Iris pigment epithelial cell (primary cell): Measurements from ENCODE around the gene NPR1.
"Not testable (repeated sequence)": the region's sequence is repeated elsewhere in the genome, so short reads cannot be mapped to it uniquely, and the experiment has no call there.

ENCODE experiments used
- DNase-seq: peaks from one replicate; pipeline ENCODE4 v3.0.0-alpha.2; 2011; ENCODE audit warnings: low read depth

Gene NPR1

DNA sequence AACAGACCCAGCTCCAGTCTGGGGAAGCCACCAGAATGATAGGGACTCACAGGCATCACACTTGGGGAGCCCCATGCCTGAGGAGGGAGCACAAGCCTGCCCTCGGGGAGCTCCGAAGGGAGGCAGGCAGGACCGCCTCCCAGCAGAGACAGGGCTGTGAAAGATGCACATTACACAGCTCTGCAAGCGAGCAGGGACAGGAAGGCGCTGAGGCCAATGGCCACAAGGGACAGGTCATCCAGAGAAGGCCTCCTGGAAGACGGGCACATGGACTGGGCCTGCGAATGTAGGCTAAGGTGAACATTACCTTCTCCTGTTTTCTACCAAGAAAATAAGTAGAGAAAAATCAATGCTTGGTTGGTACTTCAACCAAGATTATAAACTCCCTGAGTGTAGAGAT is 4.2 kb downstream of the NPR1 start:
- no peak for DNase-seq

GRCh38 chr1:153683854-153684253 is 5.4 kb downstream of the NPR1 start:
- no peak for DNase-seq

DNA sequence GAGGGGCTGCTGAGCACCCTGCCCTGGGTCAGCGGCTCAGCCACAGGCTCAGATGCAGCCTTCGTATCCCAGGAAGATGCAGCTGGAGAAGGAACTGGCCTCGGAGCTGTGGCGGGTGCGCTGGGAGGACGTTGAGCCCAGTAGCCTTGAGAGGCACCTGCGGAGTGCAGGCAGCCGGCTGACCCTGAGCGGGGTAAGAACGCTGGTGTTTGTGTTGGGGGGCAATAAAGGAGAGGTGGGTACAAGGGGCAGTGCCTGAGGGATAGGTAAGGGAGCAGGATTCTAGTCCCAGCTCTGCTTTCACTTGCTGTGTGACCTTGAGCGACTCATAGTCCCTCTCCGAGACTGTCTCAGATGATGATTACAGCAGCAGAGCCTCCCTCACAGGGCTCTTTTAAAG is 6.4 kb downstream of the NPR1 start:
- no peak for DNase-seq

DNA sequence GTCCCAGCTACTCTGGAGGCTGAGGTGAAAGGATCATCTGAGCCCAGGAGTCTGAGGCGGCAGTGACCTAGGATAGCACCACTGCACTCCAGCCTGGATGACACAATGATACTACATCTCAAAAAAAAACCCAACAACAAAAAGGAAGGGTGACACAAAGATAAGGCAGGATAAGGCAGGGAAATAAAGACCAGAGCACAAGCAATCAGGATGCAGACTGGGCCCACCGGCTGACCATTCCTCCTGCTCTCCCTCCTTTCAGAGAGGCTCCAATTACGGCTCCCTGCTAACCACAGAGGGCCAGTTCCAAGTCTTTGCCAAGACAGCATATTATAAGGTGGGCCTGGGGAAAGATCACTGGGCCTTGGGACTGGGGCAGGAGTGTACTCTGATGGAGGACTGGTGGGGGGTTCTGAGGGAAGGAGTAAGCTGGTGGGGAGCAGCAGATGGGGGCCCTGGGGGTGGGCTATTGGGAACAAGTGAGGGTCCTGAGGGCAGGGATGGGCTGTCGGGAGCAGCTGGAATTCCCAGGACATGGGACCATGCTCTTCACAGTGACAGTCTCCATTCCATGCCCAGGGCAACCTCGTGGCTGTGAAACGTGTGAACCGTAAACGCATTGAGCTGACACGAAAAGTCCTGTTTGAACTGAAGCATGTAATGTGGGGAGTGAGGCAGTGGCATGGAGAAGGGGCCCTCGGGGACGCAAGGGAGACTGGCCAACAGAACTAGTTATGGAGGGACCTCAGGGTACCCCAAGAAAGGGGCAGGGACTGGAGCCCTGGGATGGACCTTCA is 7.3 kb downstream of the NPR1 start:
- DNase-seq, result no peak

DNA sequence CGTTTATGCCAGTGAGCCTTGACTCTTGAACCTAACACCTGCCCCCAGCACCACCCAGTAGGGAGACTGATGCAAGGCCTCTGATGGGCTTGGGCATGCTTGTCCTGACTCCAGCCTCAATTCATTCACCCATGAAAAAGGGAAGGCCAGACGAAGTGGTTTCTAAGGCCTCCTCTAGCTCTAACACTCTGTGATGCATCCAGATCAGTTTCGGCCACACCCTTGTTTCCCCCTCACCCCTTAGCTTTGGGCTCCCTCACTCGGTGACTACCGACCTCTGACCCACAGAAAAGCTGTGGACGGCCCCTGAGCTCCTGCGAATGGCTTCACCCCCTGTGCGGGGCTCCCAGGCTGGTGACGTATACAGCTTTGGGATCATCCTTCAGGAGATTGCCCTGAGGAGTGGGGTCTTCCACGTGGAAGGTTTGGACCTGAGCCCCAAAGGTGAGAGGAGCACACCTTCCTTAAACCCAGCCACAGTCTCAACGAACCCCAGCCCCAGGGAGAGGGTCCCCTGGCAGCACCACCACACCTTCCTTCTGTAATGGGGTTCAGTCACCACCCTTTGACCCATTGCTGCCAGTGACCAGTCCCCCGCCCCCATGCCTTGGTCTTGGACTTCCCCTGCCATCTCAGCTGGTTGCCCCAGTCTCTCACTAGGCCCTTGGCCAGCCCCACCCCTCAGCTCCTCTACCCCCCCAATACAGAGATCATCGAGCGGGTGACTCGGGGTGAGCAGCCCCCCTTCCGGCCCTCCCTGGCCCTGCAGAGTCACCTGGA is 9.0 kb downstream of the NPR1 start:
- DNase-seq, result no peak

- no peak for DNase-seq
These were observed 9.8 kb downstream of the NPR1 start for GRCh38 chr1:153688276-153688675.

GRCh38 chr1:153688736-153689328 is 10.3 kb downstream of the NPR1 start:
- DNase-seq, result no peak

DNA sequence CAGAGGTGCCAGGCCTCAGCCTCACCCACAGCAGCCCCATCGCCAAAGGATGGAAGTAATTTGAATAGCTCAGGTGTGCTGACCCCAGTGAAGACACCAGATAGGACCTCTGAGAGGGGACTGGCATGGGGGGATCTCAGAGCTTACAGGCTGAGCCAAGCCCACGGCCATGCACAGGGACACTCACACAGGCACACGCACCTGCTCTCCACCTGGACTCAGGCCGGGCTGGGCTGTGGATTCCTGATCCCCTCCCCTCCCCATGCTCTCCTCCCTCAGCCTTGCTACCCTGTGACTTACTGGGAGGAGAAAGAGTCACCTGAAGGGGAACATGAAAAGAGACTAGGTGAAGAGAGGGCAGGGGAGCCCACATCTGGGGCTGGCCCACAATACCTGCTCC is 15.0 kb downstream of the NPR1 start:
- DNase-seq, result no peak

DNA sequence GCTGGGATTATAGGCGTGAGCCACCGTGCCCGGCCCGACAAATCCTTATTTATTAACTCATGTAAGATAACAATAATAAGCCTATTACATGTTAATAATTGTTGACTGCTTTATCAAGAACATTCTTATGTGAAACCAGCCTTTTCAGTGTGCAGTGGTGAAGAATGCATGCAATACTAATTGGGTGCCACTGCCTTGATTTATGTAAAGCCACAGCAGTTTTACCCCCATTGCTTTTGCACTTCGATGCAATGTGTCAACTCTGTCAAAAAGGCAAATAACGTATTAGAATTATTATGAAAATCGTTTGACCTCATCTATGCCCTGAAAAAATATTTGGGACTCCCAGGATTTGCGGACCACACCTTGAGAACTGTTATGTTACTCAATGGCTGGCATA is 18.3 kb downstream of the NPR1 start:
- DNase-seq, result no peak

- DNase-seq, result no peak
These were observed 18.9 kb downstream of the NPR1 start for GRCh38 chr1:153697191-153698019.

DNA sequence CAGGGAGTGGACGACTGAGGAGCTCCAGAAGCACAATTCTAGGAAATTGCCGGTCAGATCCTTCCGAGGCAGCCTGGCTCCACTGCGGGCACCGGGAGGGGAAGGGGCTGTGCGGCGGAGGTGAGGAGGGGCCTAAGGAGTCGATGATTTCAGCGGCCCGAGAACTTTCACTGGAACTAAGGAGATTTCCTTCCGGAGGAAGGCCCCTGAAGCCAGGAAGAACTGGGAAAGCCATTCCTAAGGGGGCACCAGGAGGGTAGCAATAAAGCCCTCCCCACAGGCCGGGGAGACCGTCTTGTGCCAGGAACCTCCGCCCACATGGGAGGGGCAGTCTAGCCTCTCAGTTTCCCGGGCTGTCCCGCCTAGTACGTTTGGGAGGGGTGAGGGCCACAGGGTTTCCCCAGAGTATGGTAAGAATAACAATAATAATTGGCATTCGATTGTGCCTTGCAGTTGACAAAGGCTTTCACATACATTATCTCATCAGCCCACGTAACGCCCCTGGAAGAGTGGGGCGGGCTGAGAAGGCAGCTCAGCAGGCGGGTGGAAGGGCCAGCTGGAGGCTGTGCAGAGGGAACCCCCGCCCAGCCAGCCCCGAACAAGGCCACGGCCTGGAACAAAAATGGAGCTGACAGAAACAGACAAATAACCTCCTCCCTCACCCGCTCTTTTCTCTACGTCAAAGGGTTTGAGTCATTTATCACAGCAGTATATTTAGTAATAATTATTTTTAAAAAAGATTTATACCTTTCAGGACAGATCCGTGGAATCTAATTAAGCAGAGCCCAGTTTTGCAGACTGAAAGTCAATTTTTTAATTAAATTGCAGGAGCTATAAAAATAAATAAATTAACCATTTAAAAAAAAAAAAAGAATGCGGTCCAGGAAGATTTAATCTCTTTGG is 19.8 kb downstream of the NPR1 start:
- DNase-seq, result no peak

- peak; percentile 20 for DNase-seq
These were observed 20.6 kb downstream of the NPR1 start for GRCh38 chr1:153698923-153699714.

- no peak for DNase-seq
These were observed 21.3 kb downstream of the NPR1 start for GRCh38 chr1:153699768-153700167.

- DNase-seq, result no peak
These were observed 27.0 kb downstream of the NPR1 start for GRCh38 chr1:153705484-153705883.

DNA sequence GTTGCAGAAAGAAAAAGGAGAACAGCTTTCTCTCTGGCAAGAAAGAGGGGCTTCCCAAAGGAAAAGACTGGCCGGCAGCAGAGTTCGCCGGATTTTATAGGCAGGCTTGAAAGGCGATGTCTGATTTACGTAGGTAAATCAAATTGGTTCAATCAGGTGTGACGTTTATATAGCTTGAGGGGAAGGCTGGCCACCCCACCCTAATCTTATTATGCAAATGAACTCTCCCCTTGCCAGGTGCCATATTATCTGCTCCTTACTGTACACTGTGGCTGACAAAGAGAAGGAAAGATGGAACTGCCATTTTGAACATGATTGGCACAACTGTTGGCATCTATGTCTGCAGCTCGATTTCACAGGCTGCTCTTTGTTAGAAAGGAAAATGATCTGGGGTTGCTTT is 32.5 kb downstream of the NPR1 start:
- DNase-seq, result no peak

GRCh38 chr1:153716211-153716610 is 37.7 kb downstream of the NPR1 start:
- DNase-seq, result not testable (repeated sequence)

- no peak for DNase-seq
These were observed 38.8 kb downstream of the NPR1 start for GRCh38 chr1:153717330-153717729.

DNA sequence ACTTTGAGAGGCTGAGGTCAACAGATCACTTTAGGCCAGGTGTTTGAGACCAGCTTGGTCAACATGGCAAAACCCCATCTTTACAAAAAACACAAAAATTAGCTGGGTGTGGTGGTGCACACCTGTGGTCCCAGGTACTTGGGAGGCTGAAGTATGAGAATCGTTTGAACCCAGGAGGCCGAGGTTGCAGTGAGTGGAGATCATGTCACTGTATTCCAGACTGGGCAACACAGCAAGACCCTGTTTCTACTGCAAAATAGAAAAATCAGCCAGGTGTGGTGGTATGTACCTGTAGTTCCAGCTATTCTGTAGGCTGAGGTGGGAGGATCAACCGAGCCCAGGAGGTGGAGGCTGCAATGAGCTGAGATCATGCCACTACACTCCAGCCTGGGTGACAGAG is 45.2 kb downstream of the NPR1 start:
- no peak for DNase-seq

GRCh38 chr1:153724634-153725033 is 46.1 kb downstream of the NPR1 start:
- DNase-seq, result not testable (repeated sequence)
